IPS-18a (cell line): ENCODE measurements around the gene SMCO3.

Source experiments
- H3K27ac ChIP-seq: one replicate; pipeline ENCODE4 v1.5.1; 2013; ENCODE audit warnings: low read length
- H3K27me3 ChIP-seq: one replicate; pipeline ENCODE4 v1.6.1; 2013; ENCODE audit warnings: mild to moderate bottlenecking, low read length; ENCODE audit not compliant: control insufficient read depth, insufficient read depth
- H3K36me3 ChIP-seq: one replicate; pipeline ENCODE4 v1.6.1; 2013; ENCODE audit warnings: low read depth, low read length; ENCODE audit not compliant: control insufficient read depth
- H3K4me1 ChIP-seq: one replicate; pipeline ENCODE4 v1.6.1; 2013; ENCODE audit warnings: low read depth, low read length; ENCODE audit not compliant: control insufficient read depth
- H3K4me3 ChIP-seq: one replicate; pipeline ENCODE4 v1.5.1; 2013; ENCODE audit warnings: low read length
- H3K9ac ChIP-seq: one replicate; pipeline ENCODE4 v1.6.1; 2013; ENCODE audit warnings: mild to moderate bottlenecking, low read length, moderate library complexity
- H3K9me3 ChIP-seq: one replicate; pipeline ENCODE4 v1.6.1; 2013; ENCODE audit warnings: low read depth, low read length; ENCODE audit not compliant: control insufficient read depth

SMCO3 gene

GRCh38 chr12:14844401-14844800 is 30.4 kb upstream of the SMCO3 start:
- no peaks in the 10 kb centered on the region for H3K36me3 ChIP-seq

DNA sequence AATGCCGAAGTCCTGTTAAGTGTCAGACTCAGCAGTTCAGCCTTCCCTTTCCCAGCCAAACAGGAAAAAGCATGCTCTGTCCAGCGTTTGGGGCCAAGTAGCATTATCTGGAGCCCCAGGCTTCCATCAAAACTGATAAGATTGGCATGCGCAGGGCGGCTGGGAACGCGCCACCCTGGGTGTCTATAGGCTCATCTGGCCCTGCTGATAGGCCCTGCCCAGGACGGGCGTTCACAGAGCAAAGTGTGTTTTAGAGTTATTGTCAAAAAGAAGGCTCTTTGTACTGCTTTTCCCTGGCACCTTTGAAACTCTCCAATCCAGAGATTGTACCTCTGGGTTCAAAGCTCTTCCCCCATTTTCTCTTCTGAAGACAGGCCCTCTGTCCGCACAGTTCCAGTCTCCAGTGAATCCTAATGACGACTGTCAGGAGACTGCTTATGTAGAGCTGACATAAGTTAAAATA is 29.5 kb upstream of the SMCO3 start, which contains the start of gene ART4:
Gene ART4 (minus strand): TSS at position 102 of the 463 bp plus-strand sequence. CDS start 413 bp downstream, outside the sequence.
- H3K9ac ChIP-seq = no peak within 1 kb of the TSS
- no peaks in the 10 kb centered on the region for H3K36me3 ChIP-seq
- no peaks in the 10 kb centered on the region for H3K4me1 ChIP-seq
- no peak within 1 kb of the TSS for H3K27ac ChIP-seq
- no peaks in the 10 kb centered on the region for H3K9me3 ChIP-seq
- H3K4me3 ChIP-seq = no peak within 1 kb of the TSS
- no peaks in the 10 kb centered on the region for H3K27me3 ChIP-seq

More at GRCh38 chr12:14844401-14844800, 30.4 kb upstream of the SMCO3 start:
- Histone ChIP-seq H3K9me3 (no peaks in the 10 kb centered on the region), H3K27me3 (no peaks in the 10 kb centered on the region), H3K9ac (no peak overlapping the region), H3K4me3 (no peak overlapping the region), H3K27ac (no peak overlapping the region), H3K4me1 (no peaks in the 10 kb centered on the region)

DNA sequence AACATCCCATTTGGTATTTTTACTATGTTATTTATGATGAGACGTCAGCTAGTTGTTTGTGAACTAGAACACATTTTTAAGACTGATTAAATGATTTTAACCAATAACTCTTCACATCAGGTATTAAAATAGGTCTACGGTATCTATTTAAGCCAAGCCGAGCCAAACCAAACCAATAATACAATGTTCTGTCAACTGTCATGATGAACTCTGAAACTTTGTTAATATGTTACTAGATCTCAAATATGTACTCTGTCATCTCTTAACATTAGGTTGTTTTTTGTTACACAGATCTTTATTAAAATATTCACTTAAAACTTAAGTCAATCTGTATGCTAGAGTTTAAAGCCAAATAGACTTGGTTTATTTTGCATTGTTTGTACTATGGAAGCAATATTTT is 28.3 kb upstream of the SMCO3 start:
- Histone ChIP-seq H3K27ac (no peak overlapping the region), H3K9ac (no peak overlapping the region), H3K4me1 (no peaks in the 10 kb centered on the region), H3K36me3 (no peaks in the 10 kb centered on the region), H3K4me3 (no peak overlapping the region), H3K27me3 (no peaks in the 10 kb centered on the region), H3K9me3 (no peaks in the 10 kb centered on the region)

DNA sequence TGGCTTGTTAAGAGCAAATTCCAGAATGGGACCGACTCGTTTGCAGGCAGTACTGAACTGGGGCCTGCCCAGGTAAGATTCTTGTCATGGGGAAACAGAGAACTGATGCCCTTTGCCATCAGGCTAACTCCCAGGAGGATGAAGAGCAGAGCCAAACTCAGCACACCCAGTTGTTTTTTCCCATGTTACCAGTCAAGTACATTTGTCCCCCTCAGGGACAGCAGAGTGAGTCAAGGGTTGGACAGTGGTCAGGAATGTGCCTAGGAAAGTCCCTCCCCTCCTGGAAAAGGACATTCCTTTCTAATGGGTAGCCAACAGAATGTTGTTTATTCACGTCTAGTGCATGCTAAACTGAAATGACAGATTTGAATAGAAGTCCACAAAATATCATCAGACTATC is 27.8 kb upstream of the SMCO3 start:
- no peak overlapping the region for H3K4me3 ChIP-seq
- no peak overlapping the region for H3K27ac ChIP-seq
- H3K9me3 ChIP-seq = no peaks in the 10 kb centered on the region
- H3K4me1 ChIP-seq = no peaks in the 10 kb centered on the region
- no peaks in the 10 kb centered on the region for H3K36me3 ChIP-seq
- no peaks in the 10 kb centered on the region for H3K27me3 ChIP-seq
- no peak overlapping the region for H3K9ac ChIP-seq

DNA sequence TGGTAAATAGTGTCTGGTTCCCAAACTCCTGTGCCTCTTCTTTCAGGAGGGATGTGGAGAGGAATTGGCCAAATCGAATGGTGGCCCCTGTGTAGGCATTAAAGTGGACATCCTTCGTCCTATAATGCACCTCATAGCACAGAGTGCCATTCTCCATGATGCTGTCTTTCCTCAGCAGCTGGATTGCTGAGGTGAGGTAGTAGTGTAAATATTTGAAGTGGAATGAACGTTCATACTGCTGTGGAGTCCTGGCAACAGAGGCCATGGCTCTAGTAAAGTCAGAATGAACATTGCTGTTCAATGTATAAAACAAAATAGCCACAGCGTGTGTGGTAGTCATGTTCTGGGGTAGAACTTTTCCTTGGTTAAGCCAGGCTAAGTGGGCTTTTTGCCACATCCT is 26.6 kb upstream of the SMCO3 start:
- no peaks in the 10 kb centered on the region for H3K27me3 ChIP-seq
- no peaks in the 10 kb centered on the region for H3K36me3 ChIP-seq
- H3K9me3 ChIP-seq = no peaks in the 10 kb centered on the region
- H3K27ac ChIP-seq = no peak overlapping the region
- no peaks in the 10 kb centered on the region for H3K4me1 ChIP-seq
- no peak overlapping the region for H3K9ac ChIP-seq
- H3K4me3 ChIP-seq = no peak overlapping the region

DNA sequence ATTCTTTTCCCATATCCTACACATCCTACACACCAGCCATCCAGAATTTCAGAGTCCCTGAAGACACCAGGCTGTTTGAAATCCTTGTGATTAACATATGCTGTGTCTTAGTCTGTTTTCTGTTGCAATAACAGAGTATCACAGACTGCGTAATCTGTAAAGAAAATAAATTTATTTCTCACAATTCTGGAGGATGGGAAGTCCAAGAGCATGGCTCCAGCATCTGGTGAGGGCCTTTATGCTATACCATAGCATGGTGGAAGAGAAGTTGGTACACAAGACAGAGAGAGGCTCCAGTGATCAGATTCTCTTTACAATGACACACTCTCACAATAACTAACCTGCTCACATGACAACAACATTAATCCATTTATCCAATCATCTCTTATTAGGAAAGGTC is 25.3 kb upstream of the SMCO3 start:
- Histone ChIP-seq H3K4me1 (no peaks in the 10 kb centered on the region), H3K4me3 (no peak overlapping the region), H3K27me3 (no peaks in the 10 kb centered on the region), H3K9ac (no peak overlapping the region), H3K27ac (no peak overlapping the region), H3K36me3 (no peaks in the 10 kb centered on the region), H3K9me3 (no peaks in the 10 kb centered on the region)

DNA sequence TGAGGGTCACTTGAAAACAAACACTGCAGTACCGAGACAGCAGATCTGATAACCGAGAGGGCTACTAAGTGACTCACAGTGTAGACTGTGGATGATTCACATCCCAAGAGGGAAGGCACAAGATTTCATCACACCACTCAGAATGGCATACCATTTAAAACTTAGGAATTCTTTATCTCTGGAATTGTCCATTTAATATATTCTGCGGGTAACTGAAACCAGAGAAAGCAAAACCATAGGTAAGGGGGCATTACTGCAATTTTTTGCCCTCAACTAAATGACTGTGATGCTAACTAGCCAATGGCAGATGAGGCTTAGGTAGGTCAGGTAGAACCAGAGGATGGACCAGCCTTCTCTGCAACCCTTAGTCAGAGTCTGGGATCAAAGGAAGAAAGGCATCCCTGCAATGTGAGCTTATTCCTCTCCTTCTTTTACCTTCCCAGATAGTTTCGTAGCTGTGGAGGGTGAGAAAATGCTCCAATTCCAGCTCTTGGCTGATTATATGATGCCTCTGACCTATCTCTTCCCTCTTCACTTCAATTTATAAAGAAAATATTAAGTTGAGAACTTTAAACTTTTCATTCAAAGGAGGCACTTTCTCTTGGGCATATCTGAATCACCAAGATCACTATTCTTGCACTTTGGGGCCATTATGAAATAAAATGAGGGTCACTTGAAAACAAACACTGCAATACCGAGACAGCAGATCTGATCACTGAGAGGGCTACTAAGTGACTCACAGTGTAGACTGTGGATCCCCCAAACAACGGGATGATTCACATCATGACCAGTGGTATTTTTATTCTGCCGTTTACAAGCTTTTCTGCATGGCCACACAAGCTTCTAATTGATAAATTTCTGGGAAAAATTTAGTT is 22.6 kb upstream of the SMCO3 start:
- no peaks in the 10 kb centered on the region for H3K4me1 ChIP-seq
- no peaks in the 10 kb centered on the region for H3K27me3 ChIP-seq
- no peak overlapping the region for H3K27ac ChIP-seq
- H3K9ac ChIP-seq = no peak overlapping the region
- no peaks in the 10 kb centered on the region for H3K9me3 ChIP-seq
- H3K36me3 ChIP-seq = no peaks in the 10 kb centered on the region
- H3K4me3 ChIP-seq = no peak overlapping the region

GRCh38 chr12:14834509-14834908 is 20.5 kb upstream of the SMCO3 start:
- Histone ChIP-seq H3K4me1 (no peaks in the 10 kb centered on the region), H3K36me3 (no peaks in the 10 kb centered on the region), H3K9ac (no peak overlapping the region), H3K27me3 (no peaks in the 10 kb centered on the region), H3K27ac (no peak overlapping the region), H3K4me3 (no peak overlapping the region), H3K9me3 (no peaks in the 10 kb centered on the region)

- no peaks in the 10 kb centered on the region for H3K27me3 ChIP-seq
- no peak overlapping the region for H3K4me3 ChIP-seq
- no peaks in the 10 kb centered on the region for H3K4me1 ChIP-seq
- no peaks in the 10 kb centered on the region for H3K9me3 ChIP-seq
- no peak overlapping the region for H3K9ac ChIP-seq
- no peaks in the 10 kb centered on the region for H3K36me3 ChIP-seq
- no peak overlapping the region for H3K27ac ChIP-seq
Measured at GRCh38 chr12:14833952-14834351, 20.0 kb upstream of the SMCO3 start.

DNA sequence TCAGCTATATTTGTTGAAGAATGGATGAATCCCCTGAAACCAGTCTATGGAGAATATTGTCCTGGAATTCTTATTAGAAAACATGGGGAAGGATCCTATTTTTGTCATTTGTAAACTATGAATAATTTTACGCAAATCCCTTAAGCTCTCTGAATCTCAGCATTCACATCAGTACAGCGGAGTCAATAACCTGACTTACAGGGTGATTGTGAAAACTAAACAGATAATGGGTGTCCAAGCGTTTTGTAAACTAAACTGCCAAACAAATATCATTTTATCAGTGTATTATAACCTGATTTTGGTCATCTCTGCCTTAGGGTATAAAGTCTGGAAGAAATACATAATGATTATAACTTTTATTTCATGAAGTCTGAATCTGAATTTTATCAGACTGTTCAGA is 19.4 kb upstream of the SMCO3 start:
- no peak overlapping the region for H3K9ac ChIP-seq
- no peaks in the 10 kb centered on the region for H3K9me3 ChIP-seq
- H3K27me3 ChIP-seq = no peaks in the 10 kb centered on the region
- no peak overlapping the region for H3K27ac ChIP-seq
- H3K36me3 ChIP-seq = no peaks in the 10 kb centered on the region
- H3K4me1 ChIP-seq = no peaks in the 10 kb centered on the region
- H3K4me3 ChIP-seq = no peak overlapping the region

GRCh38 chr12:14828892-14829291 is 14.9 kb upstream of the SMCO3 start:
- Histone ChIP-seq H3K27ac (no peak overlapping the region), H3K4me3 (no peak overlapping the region), H3K9me3 (no peaks in the 10 kb centered on the region), H3K9ac (no peak overlapping the region), H3K36me3 (no peaks in the 10 kb centered on the region), H3K27me3 (no peaks in the 10 kb centered on the region), H3K4me1 (no peaks in the 10 kb centered on the region)

- Histone ChIP-seq H3K27me3 (no peaks in the 10 kb centered on the region), H3K9ac (no peak overlapping the region), H3K4me1 (no peaks in the 10 kb centered on the region), H3K27ac (no peak overlapping the region), H3K36me3 (no peaks in the 10 kb centered on the region), H3K4me3 (no peak overlapping the region), H3K9me3 (no peaks in the 10 kb centered on the region)
Measured at GRCh38 chr12:14827043-14827442, 13.1 kb upstream of the SMCO3 start.
